DLD1 (cell line): ENCODE data around the gene PLEKHG5.

Source experiments
- in situ Hi-C: cut with HindIII; loops from 2 replicates; pipeline ENCODE4 v1.10.0; 2017; ENCODE audit warnings: low sequenced_read_pairs

PLEKHG5 gene

GRCh38 chr1:6491480-6491962 lies at the start of gene PLEKHG5:
Gene PLEKHG5 (minus strand): TSS chr1:6491667. CDS start chr1:6477571, 14,096 bp downstream.
- in situ Hi-C loops: no loop called here

GRCh38 chr1:6538956-6539355 lies 47.5 kb upstream of the PLEKHG5 start:
- in situ Hi-C loops: no loop called here

GRCh38 chr1:6536291-6536690 lies 44.8 kb upstream of the PLEKHG5 start:
- in situ Hi-C loops: no loop called here

GRCh38 chr1:6535214-6535613 lies 43.7 kb upstream of the PLEKHG5 start:
- in situ Hi-C loops: no loop called here

- in situ Hi-C loops: no loop called here
Measured at GRCh38 chr1:6534248-6534822, 42.9 kb upstream of the PLEKHG5 start.

- in situ Hi-C loops: no loop called here
Measured at GRCh38 chr1:6531996-6532395, 40.5 kb upstream of the PLEKHG5 start.

GRCh38 chr1:6530504-6531160 lies 39.2 kb upstream of the PLEKHG5 start:
- in situ Hi-C loops: no loop called here

- in situ Hi-C loops: no loop called here
Measured at GRCh38 chr1:6528492-6528891, 37.0 kb upstream of the PLEKHG5 start.

GRCh38 chr1:6526316-6526715 lies 34.8 kb upstream of the PLEKHG5 start:
- in situ Hi-C loops: no loop called here

GRCh38 chr1:6523566-6523965 lies 32.1 kb upstream of the PLEKHG5 start:
- in situ Hi-C loops: no loop called here

GRCh38 chr1:6521536-6521935 lies 30.1 kb upstream of the PLEKHG5 start:
- in situ Hi-C loops: no loop called here

- in situ Hi-C loops: no loop called here
Measured at GRCh38 chr1:6519935-6520671, 28.6 kb upstream of the PLEKHG5 start.

- in situ Hi-C loops: no loop called here
Measured at GRCh38 chr1:6519491-6519934, 28.0 kb upstream of the PLEKHG5 start.

- in situ Hi-C loops: no loop called here
Measured at GRCh38 chr1:6517435-6517851, 26.0 kb upstream of the PLEKHG5 start.

- in situ Hi-C loops: no loop called here
Measured at GRCh38 chr1:6515771-6516170, 24.3 kb upstream of the PLEKHG5 start.

GRCh38 chr1:6513320-6513801 lies 21.9 kb upstream of the PLEKHG5 start:
- in situ Hi-C loops: no loop called here

GRCh38 chr1:6512908-6513280 lies 21.4 kb upstream of the PLEKHG5 start:
- in situ Hi-C loops: no loop called here

GRCh38 chr1:6512245-6512907 lies 20.9 kb upstream of the PLEKHG5 start:
- in situ Hi-C loops: no loop called here

GRCh38 chr1:6511561-6512244 lies 20.2 kb upstream of the PLEKHG5 start:
- in situ Hi-C loops: no loop called here

GRCh38 chr1:6511056-6511455 lies 19.6 kb upstream of the PLEKHG5 start:
- in situ Hi-C loops: no loop called here

- in situ Hi-C loops: no loop called here
Measured at GRCh38 chr1:6510493-6510892, 19.0 kb upstream of the PLEKHG5 start.
